ENCODE data around the gene TTLL5. TPM values are rescaled to one million over a fixed set of nuclear protein-coding genes. Genes with fewer than 3 reads are reported as not detected.
A peak's percentile ranks its signal among the peaks of the same experiment; 100 is the strongest.

Gene TTLL5
- total and polyA plus RNA-seq, 7 donors: 4.6 to 17.2 (median 9.1) TPM

DNA sequence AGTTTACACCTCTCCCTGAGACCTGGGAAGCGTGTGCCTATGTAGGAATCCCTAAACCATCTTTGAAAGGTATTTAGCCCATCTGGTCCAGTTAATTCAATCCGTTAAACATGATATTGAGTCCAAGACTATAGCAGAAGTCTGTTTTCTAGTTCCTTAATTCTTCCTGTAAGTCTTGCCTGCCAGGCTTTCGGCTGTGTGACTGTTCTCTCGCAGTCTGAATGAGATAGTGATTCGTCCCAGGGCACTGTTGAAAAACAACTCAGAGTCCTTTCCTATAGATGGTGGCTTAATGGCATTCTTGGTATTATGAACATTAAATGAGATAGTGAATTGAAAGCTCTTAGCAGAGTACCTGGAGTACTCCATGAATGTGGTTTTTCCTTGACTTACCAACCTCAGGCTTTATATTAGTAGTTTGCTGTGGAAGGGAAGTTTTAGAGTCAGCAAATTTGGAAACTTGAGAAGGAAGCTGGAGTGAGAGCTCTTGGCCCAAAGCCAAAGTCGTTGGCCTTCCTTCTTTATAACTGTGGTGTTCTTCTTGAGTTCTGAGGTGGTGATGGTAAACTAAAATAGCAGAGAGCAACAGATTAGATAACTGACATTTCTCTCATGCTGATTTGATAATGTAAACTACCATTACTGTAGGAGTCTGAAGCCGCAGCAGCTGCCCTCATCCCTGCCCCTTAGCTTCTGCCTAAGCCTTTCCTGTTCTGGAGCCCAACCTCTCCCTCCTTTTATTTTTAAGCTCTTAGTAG is 244.3 kb downstream of the TTLL5 start:
- Histone ChIP-seq H3K27me3 (ENCODE audit: insufficient read depth in 3 of 3, low read length in 2 of 3) (no peaks in the 10 kb centered on the region), H3K4me3 (no peak overlapping the region), H3K27ac (peak overlapping the region; percentile 56), H3K9me3 (no peaks in the 10 kb centered on the region), H3K4me1 (peaks cover 39% of the 10 kb centered on the region), H3K36me3 (ENCODE audit: insufficient read depth in 1 of 2, low read depth in 1 of 2) (no peaks in the 10 kb centered on the region)
- peak in 1 of 2 donors; percentile 41 for DNase-seq
- TF ChIP-seq CTCF (IDR thresholded peaks at IDR 0.05): no peak
- ATAC-seq: peak in 2 of 4 donors; percentile 21 to 60
- 40 to 56% (median 46%) methylated on average over 7 of the region's 7 CpGs for WGBS, 3 donors
- intact Hi-C loops (cut with DNase I): loop anchor here (1.0 to 10.0 kb wide), 3 partner anchors 74 to 191 kb away; no protein-coding TSS in a partner anchor

- H3K36me3 ChIP-seq (ENCODE audit: insufficient read depth in 1 of 2, low read depth in 1 of 2): no peaks in the 10 kb centered on the region
- WGBS, 3 donors: 79 to 86% (median 84%) methylated on average over 5 of the region's 5 CpGs
- H3K4me3 ChIP-seq: no peak overlapping the region
- DNase-seq: no peak
- ATAC-seq: no peak
- no peaks in the 10 kb centered on the region for H3K27me3 ChIP-seq (ENCODE audit: insufficient read depth in 3 of 3, low read length in 2 of 3)
- H3K9me3 ChIP-seq: no peaks in the 10 kb centered on the region
- peaks cover 41% of the 10 kb centered on the region for H3K4me1 ChIP-seq
- H3K27ac ChIP-seq: peak overlapping the region; percentile 56
- TF ChIP-seq CTCF (IDR thresholded peaks at IDR 0.05): no peak
- intact Hi-C loops (cut with DNase I): loop anchor here (2.0 to 10.0 kb wide), 4 partner anchors 35 to 193 kb away; no protein-coding TSS in a partner anchor
Measured at GRCh38 chr14:75906228-75906627, 245.2 kb downstream of the TTLL5 start.

DNA sequence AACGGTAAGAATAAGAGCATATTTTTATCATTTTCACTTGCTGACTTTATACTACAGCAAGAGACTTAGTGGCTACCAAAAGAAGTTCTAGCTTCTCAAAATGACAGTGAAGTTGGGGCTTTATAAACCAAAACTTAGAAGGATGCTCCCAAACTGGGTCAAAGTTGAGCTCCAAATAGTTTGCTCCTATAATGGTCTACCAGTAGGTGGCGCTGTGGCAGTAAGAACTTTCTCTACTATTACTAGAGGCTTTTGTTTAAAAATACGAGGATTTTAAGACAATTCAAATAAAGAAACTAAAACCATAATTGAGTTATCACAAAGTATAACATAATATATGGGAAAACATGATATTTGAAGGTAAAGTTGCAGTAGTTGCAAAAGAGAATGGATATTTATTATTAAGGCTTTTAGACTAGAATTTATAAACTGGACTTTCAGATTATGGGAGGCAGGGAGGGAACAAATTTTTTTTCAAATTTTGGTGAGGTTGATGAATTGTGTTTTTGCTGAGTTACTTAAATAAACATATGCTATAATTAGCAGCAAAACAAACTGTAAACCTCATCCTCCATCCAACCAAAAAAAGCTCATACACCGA is 245.7 kb downstream of the TTLL5 start:
- 31 to 44% (median 36%) methylated on average over 4 of the region's 4 CpGs for WGBS, 3 donors
- H3K4me1 ChIP-seq: peaks cover 41% of the 10 kb centered on the region
- no peak overlapping the region for H3K4me3 ChIP-seq
- H3K27me3 ChIP-seq (ENCODE audit: insufficient read depth in 3 of 3, low read length in 2 of 3): no peaks in the 10 kb centered on the region
- intact Hi-C loops (cut with DNase I): loop anchor here (2.0 to 10.0 kb wide), 4 partner anchors 34 to 194 kb away; no protein-coding TSS in a partner anchor
- DNase-seq: peak; percentile 35 to 65
- H3K27ac ChIP-seq: peak overlapping the region; percentile 58
- no peaks in the 10 kb centered on the region for H3K36me3 ChIP-seq (ENCODE audit: insufficient read depth in 1 of 2, low read depth in 1 of 2)
- peak; percentile 53 to 81 (median 72) for ATAC-seq
- H3K9me3 ChIP-seq: no peaks in the 10 kb centered on the region
- peak; percentile 94 for TF ChIP-seq CTCF (IDR thresholded peaks at IDR 0.05)

DNA sequence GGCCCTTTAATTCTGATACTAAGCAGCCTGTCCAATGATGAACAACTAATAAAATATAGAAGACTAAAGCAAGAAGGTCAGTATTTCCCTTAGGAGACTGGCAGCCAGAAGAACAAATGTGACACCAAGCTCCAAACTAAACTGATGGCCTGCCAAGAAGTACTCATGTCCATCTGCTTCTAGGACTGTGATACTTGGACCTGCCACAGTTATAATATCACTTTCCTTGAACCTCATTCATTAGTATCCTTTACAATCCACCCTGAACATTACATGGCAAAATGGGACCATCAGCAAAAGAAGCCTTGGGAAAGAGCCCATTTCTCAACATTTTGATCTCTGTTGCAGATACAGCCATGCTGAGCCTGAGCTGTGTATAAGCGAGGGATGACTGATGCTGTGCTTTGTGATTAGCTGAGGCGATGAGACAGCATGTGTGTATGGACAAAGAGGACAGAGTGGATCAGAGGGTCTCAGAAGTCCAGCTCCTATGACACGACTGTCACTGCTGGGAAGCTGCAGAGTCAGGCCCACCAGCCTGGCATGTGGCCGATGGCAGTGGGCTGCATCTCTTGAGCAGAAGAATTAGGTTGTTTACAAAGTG is 246.8 kb downstream of the TTLL5 start:
- DNase-seq: no peak
- H3K27me3 ChIP-seq (ENCODE audit: insufficient read depth in 3 of 3, low read length in 2 of 3): no peaks in the 10 kb centered on the region
- H3K4me3 ChIP-seq: no peak overlapping the region
- H3K9me3 ChIP-seq: no peaks in the 10 kb centered on the region
- H3K27ac ChIP-seq: peak overlapping the region; percentile 58
- peak; percentile 72 to 86 (median 76) for ATAC-seq
- peaks cover 41% of the 10 kb centered on the region for H3K4me1 ChIP-seq
- no peaks in the 10 kb centered on the region for H3K36me3 ChIP-seq (ENCODE audit: insufficient read depth in 1 of 2, low read depth in 1 of 2)
- TF ChIP-seq CTCF (IDR thresholded peaks at IDR 0.05): no peak
- intact Hi-C loops (cut with DNase I): loop anchor here (2.0 to 10.0 kb wide), 5 partner anchors 33 to 195 kb away; partner anchors contain the start of gene TGFB3 (in 1 of the 2)
- 80 to 98% (median 83%) methylated on average over 4 of the region's 4 CpGs for WGBS, 3 donors
